GM18511 (cell line): ENCODE data around the gene ZNF653.
A peak's percentile ranks its signal among the peaks of the same experiment; 100 is the strongest.

Experiments used
- ATAC-seq: cut with Tn5 transposase; IDR thresholded peaks from one replicate; pipeline ENCODE4 v1.9.1; 2021; ENCODE audit warnings: mild to moderate bottlenecking, moderate library complexity; ENCODE audit not compliant: unreplicated experiment

ZNF653 gene, protein sequence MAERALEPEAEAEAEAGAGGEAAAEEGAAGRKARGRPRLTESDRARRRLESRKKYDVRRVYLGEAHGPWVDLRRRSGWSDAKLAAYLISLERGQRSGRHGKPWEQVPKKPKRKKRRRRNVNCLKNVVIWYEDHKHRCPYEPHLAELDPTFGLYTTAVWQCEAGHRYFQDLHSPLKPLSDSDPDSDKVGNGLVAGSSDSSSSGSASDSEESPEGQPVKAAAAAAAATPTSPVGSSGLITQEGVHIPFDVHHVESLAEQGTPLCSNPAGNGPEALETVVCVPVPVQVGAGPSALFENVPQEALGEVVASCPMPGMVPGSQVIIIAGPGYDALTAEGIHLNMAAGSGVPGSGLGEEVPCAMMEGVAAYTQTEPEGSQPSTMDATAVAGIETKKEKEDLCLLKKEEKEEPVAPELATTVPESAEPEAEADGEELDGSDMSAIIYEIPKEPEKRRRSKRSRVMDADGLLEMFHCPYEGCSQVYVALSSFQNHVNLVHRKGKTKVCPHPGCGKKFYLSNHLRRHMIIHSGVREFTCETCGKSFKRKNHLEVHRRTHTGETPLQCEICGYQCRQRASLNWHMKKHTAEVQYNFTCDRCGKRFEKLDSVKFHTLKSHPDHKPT

DNA sequence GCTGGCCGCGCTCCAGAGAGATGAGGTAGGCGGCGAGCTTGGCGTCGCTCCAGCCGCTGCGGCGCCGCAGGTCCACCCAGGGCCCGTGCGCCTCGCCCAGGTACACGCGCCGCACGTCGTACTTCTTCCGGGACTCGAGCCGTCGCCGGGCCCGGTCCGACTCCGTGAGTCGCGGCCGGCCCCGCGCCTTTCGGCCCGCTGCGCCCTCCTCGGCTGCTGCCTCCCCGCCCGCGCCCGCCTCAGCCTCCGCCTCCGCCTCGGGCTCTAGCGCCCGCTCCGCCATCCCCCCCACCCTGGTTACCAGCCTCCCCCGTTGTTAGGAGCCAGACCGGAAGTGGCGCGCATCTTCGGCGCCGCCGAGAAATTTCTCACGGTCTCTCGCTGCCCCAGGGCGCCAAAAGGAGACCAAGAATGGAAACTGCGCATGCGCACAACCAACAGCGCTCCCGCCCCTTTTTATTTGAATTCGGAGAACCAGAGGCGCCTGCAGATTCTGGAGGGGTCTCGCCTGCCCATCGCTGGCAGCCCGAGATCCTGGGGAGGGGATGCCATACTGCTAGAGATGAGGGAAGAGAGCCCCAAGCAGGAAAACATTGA is at the start of gene ZNF653:
Gene ZNF653 (minus strand): TSS at position 336 of the 597 bp plus-strand sequence. CDS start 53 bp downstream, at position 283.
- peak; percentile 66 for ATAC-seq

DNA sequence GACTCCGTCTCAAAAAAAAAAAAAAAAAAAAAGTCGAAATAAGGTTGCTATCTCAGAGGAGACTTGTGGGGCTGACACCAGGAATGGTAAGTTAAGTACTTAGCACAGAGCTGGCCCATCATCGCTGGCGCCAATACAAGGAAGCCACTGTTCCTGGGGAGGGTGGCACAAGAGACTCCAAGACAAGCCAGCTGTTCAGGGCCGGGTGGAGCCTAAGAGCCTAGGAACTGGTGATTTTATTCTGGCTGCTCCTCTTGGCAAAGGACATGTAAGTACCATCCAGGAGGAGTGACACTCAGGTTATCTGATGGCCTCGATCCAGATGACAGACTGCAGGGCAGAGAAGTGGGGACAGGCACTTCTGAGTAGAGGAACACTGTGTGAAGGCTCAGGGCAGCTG is 49.6 kb upstream of the ZNF653 start:
- no peak for ATAC-seq

DNA sequence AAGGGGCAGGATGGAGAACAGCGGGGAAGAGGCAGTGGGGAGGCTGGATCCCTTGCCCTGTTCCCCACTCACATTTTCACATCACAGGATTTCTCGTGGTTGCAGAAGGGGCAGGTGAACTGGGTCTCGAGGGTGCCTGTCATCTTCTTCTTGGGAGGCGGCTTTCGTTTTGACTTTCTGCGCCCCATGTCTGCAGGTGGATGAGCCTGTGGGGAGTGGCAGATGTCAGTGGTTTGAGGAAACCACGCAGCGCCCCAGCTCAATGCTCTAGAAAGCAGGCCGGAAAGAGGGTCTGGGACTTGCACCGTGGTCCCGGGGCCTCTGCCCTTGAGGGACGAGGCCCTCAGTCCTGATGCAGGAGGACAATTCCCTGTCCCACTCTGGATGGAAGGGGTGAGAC is 48.5 kb upstream of the ZNF653 start:
- ATAC-seq, result no peak

DNA sequence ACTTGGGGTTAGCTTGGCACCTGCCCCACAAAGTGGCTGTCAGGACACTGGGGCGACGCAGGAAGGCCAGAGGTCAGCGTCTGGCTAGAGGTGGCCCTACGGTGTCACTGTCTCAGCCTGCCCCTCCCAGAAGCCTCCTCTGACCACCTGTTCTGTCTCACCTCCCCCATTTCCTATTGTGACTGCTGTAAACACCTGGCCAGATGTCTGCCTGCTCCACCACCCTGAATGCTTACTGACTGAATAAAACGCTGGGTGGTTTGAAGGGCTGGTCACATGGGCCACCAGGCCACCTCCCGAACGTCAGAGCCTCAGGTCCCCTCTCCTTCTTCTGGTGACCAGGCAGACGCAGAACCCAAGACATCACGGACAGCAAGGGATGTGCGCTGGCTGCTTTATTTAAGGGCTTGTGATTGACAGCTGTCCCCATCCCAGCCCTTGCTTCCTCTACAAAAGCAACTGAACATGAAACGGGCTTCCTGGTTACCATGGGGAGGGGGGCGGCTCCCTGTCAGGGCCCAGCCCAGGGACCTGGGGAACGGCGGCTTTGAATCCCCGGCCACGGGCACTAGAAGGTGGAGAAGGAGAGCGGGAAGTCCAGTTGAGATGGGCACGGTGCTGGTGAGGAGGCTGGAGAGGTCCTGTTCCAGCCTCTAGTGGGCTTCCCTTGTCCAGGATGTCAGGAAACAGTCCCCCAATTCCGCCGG is 47.2 kb upstream of the ZNF653 start:
- ATAC-seq, result no peak

DNA sequence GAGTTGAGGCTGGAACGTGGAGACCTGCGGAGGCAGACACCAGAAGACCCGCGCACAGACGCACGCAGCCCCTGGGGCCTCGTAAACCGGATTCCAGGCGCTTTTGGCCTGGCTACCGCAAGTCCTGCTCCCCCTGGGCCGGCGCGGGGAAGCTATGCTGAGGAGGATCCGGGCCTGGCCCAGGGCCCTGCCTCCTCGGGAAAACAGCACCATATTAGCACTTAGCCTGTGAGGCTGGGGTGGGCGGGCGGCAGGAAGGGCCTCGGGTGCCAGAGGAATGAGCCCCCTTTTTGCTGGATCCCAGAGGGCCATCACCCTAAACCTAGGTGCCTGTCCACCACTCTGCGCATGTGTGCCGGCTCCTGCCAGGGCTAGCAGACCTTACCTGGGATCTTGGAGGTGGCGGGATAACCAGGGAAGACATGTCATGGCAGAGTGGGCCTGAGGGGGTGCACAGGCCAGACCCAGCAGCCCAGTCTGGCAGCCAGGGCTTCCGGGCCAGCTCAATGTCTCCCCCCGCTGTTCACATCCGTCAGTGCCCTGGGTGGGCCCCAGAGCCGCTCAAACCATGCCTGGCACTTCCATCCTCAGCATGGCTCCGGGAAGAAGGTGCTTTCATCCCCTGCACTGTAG is 46.1 kb upstream of the ZNF653 start:
- no peak for ATAC-seq

DNA sequence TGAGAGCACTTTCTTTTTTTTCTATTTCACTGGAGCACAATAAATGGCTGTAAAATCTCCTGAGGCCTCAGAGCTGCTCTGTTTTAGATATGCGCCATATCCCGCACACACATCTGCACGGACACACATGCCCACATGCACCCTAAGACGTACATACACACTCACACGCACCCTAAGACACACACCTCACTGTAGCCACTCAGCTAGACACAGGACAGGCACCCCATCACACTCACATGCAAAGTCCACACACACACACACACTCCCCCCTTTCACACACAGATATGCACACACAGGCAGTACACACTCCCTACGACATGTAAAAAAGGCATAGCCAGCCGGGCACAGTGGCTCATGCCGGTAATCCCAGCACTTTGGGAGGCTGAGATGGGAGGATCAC is 44.6 kb upstream of the ZNF653 start:
- no peak for ATAC-seq

DNA sequence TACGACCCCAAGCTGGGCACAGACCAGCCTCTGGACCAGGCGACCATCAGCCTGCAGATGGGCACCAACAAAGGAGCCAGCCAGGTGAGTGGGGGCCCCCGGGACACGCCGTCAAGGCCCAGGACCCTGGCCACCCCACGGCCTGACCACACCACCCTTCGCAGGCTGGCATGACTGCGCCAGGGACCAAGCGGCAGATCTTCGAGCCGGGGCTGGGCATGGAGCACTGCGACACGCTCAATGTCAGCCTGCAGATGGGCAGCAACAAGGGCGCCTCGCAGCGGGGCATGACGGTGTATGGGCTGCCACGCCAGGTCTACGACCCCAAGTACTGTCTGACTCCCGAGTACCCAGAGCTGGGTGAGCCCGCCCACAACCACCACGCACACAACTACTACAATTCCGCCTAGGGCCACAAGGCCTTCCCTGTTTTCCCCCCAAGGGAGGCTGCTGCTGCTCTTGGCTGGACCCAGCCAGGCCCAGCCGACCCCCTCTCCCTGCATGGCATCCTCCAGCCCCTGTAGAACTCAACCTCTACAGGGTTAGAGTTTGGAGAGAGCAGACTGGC is 43.8 kb upstream of the ZNF653 start:
- no peak for ATAC-seq

DNA sequence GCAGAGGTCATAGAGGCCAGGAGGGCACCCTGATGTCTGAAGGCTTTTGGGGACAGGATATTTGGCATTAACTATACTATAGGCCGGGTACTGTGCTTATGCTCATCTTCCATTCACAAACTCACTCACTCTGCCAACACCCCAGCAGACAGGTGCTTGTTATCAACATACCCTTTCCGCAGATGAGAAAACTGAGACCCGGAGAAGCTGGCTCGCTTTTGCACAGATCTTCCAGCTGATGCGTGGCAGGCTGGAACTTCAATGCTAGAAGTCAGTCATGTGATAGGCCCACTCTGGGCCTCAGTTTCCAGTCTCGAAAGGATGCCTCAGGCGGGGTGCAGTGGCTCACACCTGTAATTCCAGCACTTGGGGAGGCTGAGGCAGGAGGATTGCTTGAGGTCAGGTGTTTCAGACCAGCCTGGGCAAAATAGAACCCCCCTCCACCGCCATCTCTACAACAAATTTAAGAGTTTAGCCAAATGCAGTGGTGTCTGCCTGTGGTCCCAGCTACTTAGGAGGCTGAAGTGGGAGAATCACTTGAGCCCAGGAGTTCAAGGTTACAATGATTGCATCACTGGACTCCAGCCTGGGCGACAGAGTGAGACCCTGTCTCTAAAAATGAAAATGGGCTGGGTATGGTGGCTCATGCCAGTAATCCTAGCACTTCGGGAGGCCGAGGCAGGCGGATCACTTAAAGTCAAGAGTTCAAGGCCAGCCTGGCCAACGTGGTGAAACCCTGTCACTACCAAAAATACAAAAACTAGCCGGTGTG is 42.5 kb upstream of the ZNF653 start:
- no peak for ATAC-seq

DNA sequence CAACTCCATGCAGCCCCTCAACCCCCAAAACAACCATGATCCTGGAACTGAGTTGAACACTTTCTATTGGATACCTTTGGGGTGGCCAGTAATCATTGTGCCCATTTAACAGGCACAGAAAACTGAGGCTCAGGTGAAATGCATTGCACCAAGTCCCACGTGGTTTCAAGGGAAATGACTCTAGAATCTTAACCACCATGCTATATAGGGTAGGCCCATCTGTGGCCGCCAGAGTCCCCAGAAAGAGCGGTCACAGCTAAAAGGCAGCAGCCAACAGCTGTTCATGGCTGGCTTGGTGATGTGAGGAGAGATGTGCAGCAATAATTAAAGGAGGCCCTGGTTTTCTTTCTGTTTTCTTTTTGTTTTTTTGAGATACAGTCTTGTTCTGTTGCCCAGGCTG is 35.6 kb upstream of the ZNF653 start:
- ATAC-seq, result no peak

DNA sequence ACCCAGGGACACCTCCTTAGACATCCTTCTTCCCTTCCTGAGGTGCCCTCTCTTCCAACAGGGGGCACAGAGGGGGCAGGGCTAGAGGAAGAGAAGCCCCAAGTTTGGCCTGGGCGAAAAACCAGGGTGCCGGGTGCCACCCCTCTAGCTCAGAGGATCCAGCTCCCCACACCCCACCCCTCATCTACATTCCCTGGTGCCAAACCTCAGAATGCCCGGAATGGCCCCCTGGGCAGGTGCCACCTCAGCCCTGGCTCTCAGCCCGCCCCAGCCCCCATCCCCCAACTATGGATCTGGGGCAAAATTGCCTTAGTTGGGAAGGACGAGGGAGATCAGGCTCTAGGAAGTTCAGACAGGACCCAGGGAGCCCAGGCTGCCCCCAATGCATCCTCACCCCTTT is 35.0 kb upstream of the ZNF653 start:
- no peak for ATAC-seq

DNA sequence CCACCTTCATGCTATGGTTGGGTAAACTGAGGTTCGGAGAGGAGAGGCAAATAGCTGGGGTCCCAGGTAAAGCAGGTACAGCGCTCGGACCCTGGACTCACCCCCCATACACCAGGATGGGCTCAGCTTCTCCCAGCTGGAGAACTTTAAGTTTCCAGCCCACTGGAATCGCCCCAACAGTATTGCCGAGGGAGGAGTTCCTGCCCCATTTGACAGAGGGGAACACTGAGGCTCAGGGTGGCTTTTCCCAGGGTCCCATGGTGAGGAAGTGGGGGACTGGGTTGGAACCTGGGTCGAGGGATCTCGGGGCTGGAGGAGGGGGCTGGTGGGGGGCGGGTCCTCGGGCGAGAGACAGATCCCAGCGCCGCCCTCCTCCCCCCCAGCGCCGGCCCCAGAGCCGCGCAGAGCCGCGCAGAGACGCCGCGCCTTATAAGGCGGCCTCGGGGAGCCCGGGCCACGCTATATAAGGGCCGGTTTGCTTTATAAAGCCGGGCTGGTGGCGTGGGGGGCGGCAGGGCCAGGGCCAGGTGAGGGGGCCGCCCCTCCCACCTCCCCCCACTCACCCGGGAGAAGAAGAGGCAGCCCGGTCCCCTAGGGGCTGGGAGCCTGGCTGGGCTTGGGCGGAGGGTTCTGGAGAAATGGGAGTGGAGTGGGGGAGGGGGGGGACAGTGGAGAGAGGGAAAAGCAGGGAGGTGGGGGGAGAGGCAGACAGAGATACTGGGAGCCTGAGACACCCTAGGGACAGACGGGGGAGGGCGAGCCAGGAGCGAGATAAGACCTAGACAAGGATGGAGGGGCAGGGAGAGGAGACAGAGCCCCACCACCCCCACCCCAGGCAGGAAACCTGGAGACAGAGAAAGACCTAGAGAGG is 34.1 kb upstream of the ZNF653 start:
- no peak for ATAC-seq

DNA sequence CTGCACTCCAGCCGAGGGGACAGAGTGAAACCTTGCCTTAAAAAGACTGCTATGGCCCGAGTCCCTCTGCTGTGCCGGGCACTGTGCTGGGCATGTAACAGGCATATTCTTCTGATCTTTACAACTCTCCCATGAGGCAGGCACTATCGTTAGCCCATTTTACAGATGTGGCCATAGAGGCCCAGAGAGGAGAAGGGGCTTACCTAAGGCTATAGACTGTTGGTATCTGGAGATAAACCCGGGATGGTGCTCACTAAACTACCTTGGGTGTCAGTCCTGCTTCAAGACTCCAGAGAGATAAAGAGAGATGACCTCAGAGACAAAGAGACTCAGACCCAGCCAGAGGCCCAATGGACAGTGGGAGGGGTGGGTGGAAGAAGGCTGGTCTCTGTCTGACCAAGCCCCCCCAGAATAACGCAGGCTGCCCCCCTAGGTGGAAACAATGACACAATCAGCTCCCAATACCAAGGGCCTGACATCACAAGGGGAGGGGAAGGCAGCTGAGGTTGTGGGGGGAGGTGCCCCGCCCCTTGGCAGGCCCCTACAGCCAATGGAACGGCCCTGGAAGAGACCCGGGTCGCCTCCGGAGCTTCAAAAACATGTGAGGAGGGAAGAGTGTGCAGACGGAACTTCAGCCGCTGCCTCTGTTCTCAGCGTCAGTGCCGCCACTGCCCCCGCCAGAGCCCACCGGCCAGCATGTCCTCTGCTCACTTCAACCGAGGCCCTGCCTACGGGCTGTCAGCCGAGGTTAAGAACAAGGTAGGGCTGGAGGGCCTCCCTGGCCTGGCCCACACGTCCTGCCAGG is 32.8 kb upstream of the ZNF653 start, which contains the start of gene CNN1:
Gene CNN1 (plus strand): TSS at position 620 of the 805 bp plus-strand sequence. CDS start 77 bp downstream, at position 697.
- no peak for ATAC-seq

DNA sequence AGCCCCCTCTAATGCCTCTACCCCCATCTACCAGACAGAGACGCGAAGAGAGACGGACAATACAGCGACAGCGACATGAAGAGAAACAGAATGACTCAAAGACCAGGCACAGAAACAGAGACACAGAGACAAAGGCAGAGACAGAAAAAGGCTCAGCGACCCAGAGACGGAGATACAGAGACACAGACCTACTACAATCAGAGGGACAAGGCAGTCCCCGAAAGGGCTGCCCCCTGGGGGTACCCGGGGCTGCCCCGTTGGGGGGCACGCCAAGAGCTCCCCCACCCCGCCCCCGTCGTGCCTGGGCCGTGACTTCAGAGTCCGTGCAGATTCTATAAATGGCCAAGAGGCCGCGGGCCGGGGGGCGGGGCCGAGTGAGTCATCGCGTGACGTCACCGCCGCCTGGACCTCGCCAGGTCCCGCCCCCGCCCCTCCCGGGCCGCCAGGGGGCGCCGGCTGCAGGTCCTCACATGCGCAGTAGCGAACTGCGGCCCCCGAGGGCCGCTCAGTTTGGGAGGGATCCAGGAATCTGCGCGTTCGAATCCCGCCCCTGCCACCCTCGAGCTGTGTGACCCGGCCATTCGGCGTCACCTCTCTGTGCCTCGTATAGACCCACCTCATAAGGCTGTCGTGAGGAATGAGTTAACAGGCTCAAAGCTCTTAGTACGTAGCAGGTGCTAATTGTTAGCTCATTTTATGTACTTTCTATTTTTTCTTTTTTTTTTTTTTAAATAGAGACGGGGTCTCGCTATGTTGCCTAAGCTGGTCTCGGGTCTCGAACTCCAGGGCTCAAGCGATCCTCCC is 30.4 kb upstream of the ZNF653 start:
- no peak for ATAC-seq

DNA sequence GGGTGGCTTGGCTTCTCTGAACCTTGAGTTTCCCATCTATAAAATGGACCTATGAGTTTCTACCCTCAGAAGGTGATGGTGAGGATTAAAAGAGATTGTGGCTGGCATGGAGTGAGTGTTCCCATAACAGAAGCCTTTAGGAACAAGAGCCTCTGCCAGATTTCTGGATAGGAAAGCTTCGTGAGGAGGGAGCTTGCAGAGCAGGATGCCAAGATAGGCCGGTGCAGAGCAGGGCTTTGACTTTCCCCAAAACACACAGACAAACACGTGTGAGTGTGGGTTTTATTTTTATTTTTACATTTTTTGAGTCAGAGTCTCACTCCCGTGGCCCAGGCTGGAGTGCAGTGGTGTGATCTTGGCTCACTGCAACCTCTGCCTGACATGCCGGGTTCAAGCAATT is 29.3 kb upstream of the ZNF653 start:
- ATAC-seq, result no peak

DNA sequence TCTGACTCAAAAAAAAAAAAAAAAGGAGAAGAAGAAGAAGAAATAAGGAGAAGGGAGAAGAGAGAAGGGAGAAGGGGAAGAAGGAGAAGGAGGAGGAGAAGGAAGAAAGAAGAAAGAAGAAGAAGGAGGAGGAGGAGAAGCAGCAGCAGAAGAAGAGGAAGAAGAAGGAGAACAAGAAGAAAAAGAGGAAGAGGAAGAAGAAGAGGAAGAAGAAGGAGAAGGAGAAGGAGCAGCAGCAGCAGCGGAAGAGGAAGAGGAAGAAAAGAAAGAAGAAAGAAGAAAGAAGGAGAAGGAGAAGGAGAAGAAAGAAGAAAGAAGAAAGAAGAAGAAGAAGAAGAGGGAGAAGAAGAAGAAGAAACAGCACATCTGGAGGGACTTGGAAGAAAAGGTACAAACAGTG is 28.9 kb upstream of the ZNF653 start:
- no peak for ATAC-seq

DNA sequence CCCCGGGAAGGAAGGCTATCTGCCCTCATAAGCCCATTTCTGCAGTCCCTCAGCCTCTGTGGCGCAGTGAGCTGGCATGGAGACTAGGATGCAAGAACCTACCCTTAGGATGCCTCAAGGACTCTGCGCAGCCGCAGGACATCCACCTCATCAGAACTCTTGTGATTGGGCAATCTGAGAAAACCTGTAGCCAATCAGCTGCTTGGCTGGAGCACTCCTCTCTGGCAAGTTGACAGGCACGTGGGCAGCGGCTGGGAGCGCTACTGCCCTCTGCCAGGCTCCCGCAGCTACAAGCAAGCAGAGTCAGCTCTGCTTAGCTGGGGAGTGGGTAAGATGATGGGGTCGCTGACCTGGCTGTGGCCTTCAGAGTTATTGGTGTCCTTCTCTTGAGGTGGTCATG is 24.8 kb upstream of the ZNF653 start:
- ATAC-seq, result no peak
